22Rv1 (cell line): ENCODE data around the gene EGFR.

Experiments
- CTCF ChIP-seq: fragments of 450-650 bp; IDR thresholded peaks from 2 replicates; pipeline ENCODE4 v1.5.1; 2017; ENCODE audit warnings: mild to moderate bottlenecking
- ZFX ChIP-seq: fragments of 450-650 bp; IDR thresholded peaks from 2 replicates; pipeline ENCODE4 v1.6.1; 2017; ENCODE audit warnings: antibody characterized with exemption, borderline replicate concordance

- TF ChIP-seq CTCF, result no peak
- no peak for TF ChIP-seq ZFX
These were observed 128.3 kb downstream of the EGFR start for GRCh38 chr7:55147101-55147500.
